H1 (cell line): ENCODE measurements around the gene ACY1. TPM values are rescaled to one million over a fixed set of nuclear protein-coding genes. Genes with fewer than 3 reads are reported as not detected.
A peak's percentile ranks its signal among the peaks of the same experiment; 100 is the strongest.

Experiments
- CBX5 ChIP-seq: fragments of 300-800, 300-1000 bp; sonication (generic); IDR thresholded peaks from 2 replicates; pipeline ENCODE4 v1.7.1; 2016; ENCODE audit warnings: antibody characterized with exemption, low read length, low read depth
- CBX8 ChIP-seq: fragments of 300-800, 300-1000 bp; sonication (generic); IDR thresholded peaks from 2 replicates; pipeline ENCODE4 v1.7.1; 2016; ENCODE audit warnings: low read depth, low read length, borderline replicate concordance
- CHD2 ChIP-seq: IDR thresholded peaks from 2 replicates; pipeline ENCODE4 v1.6.1; 2012; ENCODE audit warnings: low read length, improper control_type of control experiment
- CTBP2 ChIP-seq: IDR thresholded peaks from 2 replicates; pipeline ENCODE4 v1.7.0; 2011; ENCODE audit warnings: borderline replicate concordance, mild to moderate bottlenecking, moderate library complexity, mixed read lengths, low read length; ENCODE audit not compliant: insufficient read depth, insufficient read length
- GABPA ChIP-seq: IDR thresholded peaks from 2 replicates; pipeline ENCODE4 v1.6.1; 2011; ENCODE audit warnings: mild to moderate bottlenecking, low read length, moderate library complexity, borderline replicate concordance; ENCODE audit not compliant: insufficient read depth
- JUN ChIP-seq: IDR thresholded peaks from 2 replicates; pipeline ENCODE4 v1.6.1; 2011; ENCODE audit warnings: low read depth, mild to moderate bottlenecking, improper control_type of control experiment, low read length
- RFX5 ChIP-seq: IDR thresholded peaks from 2 replicates; pipeline ENCODE4 v1.6.1; 2011; ENCODE audit warnings: low read depth, low read length, improper control_type of control experiment, borderline replicate concordance
- SP2 ChIP-seq: IDR thresholded peaks from 2 replicates; pipeline ENCODE4 v1.6.1; 2012; ENCODE audit warnings: mild to moderate bottlenecking, low read length, inconsistent platforms
- TBP ChIP-seq: IDR thresholded peaks from 2 replicates; pipeline ENCODE4 v1.6.1; 2011; ENCODE audit warnings: low read depth, low read length, improper control_type of control experiment
- polyA plus RNA-seq, 7 experiments: library from polyadenylated mRNA; depleted of rRNA in 3 of 7; stranded (reverse) in 5 of 7; unstranded in 2 of 7; fragments of >200 nt in 5 of 7; fragments of 200-250 nt in 2 of 7; gene quantifications; 1 replicate in 5 of 7; 2 replicates in 1 of 7; 4 replicates in 1 of 7; pipeline versions ENCODE4 v1.2.1 to v1.2.3, GENCODE V29; 2011 to 2013; ENCODE audit warnings: missing spikeins in 2 of 7, mixed read lengths in 2 of 7
- total RNA-seq: library from RNA; stranded (reverse); fragmentation: NEBNext Ultra II Directional; extraction: Animal tissue kit (Norgen Biotek cat#: 25700); gene quantifications from 2 replicates; pipeline ENCODE4 v1.2.1, GENCODE V29; 2021

Gene ACY1
- total and polyA plus RNA-seq, 2 of the 8 experiments (the other 6 are each of a cell fraction or from before 2014, with no cell fraction given) = 48.3 to 113 TPM

DNA sequence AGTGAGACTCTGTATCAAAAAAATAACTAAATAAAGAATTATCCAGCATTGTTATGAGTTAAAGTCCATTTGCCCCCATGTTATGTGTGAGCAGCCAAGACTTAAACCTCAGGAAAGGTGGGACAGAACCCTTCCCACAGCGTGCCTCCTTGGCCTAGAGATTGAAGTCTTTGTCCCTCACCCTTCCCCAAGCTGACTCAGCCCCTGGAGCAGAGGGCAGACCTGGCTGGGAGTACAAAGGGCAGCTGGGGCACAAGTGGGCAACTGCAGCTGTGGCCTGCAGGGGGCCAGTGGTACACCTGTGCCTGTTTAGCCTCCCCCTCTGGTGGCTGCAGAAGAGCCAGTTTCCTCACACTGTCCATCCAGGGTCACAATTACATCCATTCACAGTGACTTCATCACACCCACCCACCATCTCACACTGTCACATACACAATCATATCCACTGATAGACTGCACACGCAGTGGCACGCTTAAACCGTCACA, 940 bp upstream of the ACY1 start (continued):
- TF ChIP-seq GABPA (no peak), RFX5 (no peak), CHD2 (no peak), TBP (no peak), CTBP2 (peak; percentile 69), JUN (no peak), CBX8 (no peak), CBX5 (no peak), SP2 (no peak)
